GM12865 (cell line): ENCODE measurements around the gene BAG3.

Source experiments
- DNase-seq: peaks from one replicate; pipeline ENCODE4 v3.0.0; 2010; ENCODE audit warnings: low read depth
- H3K4me3 ChIP-seq: 2 replicates; pipeline ENCODE4 v1.5.1; 2011; ENCODE audit warnings: mild to moderate bottlenecking, low read depth, low read length, control low read depth
- CTCF ChIP-seq: IDR thresholded peaks from 2 replicates; pipeline ENCODE4 v1.5.1; 2011; ENCODE audit warnings: low read length, control low read depth, low read depth, inconsistent platforms; ENCODE audit not compliant: insufficient read depth; ENCODE audit errors: missing control alignments

BAG3 gene

DNA sequence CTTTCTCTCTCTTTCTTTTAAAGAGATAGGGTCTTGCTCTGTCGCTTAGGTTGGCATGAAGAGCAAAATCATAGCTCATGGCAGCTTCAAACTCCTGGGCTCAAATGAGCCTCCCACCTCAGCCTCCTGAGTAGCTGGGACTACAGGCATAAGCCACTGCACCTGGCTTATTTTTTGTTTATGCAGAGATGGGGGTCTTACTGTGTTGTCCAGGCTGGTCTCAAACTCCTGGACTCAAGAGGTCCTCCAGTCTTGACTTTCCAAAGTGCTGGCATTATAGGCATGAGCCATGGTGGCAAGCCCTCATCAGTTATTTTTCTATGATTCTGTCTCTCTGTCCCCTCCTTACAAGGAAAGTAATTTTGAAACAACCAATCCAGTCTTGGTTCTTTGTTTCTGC, 1.1 kb upstream of the BAG3 start:
- DNase-seq = no peak
- no peak for TF ChIP-seq CTCF
- no peak overlapping the region; the same call in 1 of the 2 replicates for H3K4me3 ChIP-seq

GRCh38 chr10:119651514-119652360, 557 bp downstream of the BAG3 start:
- peak overlapping the region; percentile 95 for H3K4me3 ChIP-seq
- no peak for TF ChIP-seq CTCF
- no peak for DNase-seq

GRCh38 chr10:119652361-119652730, 1.2 kb downstream of the BAG3 start:
- peak; percentile 42 for DNase-seq
- TF ChIP-seq CTCF = no peak
- H3K4me3 ChIP-seq = peak overlapping the region; percentile 95

DNA sequence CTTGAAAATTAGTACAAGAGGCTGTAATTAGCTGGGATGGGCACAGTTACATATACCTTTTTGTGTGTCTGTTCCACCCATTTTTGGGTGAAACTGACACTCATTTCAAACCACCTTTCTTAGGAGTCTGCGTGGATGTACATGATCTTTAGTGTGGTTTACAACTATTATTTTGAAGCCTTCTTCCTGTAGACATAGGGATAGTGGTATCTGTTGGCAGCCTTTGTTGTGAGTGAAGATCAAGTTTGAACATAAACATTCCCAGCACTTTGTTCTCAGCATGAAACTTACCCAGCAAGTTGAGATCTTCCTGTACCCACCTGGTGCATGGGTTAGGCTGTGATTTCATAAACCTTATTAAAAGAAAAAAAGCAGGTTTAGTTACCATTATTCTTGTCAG, 2.0 kb downstream of the BAG3 start:
- no peak overlapping the region for H3K4me3 ChIP-seq
- no peak for DNase-seq
- TF ChIP-seq CTCF = no peak

GRCh38 chr10:119653916-119654315, 2.7 kb downstream of the BAG3 start:
- no peak overlapping the region for H3K4me3 ChIP-seq
- TF ChIP-seq CTCF = no peak
- no peak for DNase-seq

- no peak for DNase-seq
- no peak for TF ChIP-seq CTCF
- no peak overlapping the region for H3K4me3 ChIP-seq
Observed at GRCh38 chr10:119654540-119654939, 3.4 kb downstream of the BAG3 start.

DNA sequence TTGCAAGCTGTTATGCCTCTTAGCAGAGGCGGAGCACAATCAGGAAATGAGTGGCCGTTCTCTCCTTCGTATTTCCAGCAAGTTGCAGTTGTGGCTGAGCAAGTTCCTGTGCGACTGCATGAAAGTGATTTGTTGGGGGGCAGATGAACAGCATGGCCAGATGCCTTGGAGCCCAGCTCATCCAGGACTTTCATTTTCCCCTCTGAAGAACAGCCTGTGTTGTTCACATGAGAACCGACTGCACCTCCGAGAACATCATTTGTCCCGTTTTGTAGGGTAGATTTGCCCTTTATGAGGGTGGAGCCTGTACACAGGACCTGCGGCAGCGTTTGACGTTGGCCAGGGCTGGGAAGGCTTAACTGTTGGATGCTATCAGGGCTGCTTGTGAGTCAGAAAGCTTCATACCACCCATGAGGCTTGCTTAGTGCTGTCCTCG, 4.4 kb downstream of the BAG3 start:
- no peak for TF ChIP-seq CTCF

More for the DNA sequence above, 4.4 kb downstream of the BAG3 start:
- H3K4me3 ChIP-seq = no peak overlapping the region
- DNase-seq = no peak
